WERI-Rb-1 (cell line): ENCODE measurements around the gene PFN3.

Experiments
- DNase-seq: peaks from one replicate; pipeline ENCODE4 v3.0.0-alpha.2; 2020
- H3K27ac ChIP-seq: fragments of 250-450 bp; sonication (Bioruptor Pico); 2 replicates; pipeline ENCODE4 v1.5.1; 2020; ENCODE audit warnings: mild to moderate bottlenecking, moderate library complexity
- H3K27me3 ChIP-seq: fragments of 250-450 bp; sonication (Bioruptor Pico); 2 replicates; pipeline ENCODE4 v1.5.1; 2021; ENCODE audit warnings: mild to moderate bottlenecking, low read depth, moderate library complexity; ENCODE audit not compliant: insufficient read depth, severe bottlenecking
- H3K36me3 ChIP-seq: fragments of 250-450 bp; sonication (Bioruptor Pico); 2 replicates; pipeline ENCODE4 v1.5.1; 2020; ENCODE audit warnings: mild to moderate bottlenecking, moderate library complexity
- H3K4me3 ChIP-seq: 2 replicates; pipeline ENCODE4 v1.5.1; 2011; ENCODE audit warnings: low read depth, mild to moderate bottlenecking, control low read depth, low read length
- H3K9me3 ChIP-seq: fragments of 250-450 bp; sonication (Bioruptor Pico); 2 replicates; pipeline ENCODE4 v1.5.1; 2021; ENCODE audit warnings: mild to moderate bottlenecking, moderate library complexity; ENCODE audit not compliant: severe bottlenecking
- CTCF ChIP-seq: IDR thresholded peaks from 2 replicates; pipeline ENCODE4 v1.5.1; 2011; ENCODE audit warnings: low read depth, mild to moderate bottlenecking, control low read depth, inconsistent platforms, low read length

The PFN3 gene

DNA sequence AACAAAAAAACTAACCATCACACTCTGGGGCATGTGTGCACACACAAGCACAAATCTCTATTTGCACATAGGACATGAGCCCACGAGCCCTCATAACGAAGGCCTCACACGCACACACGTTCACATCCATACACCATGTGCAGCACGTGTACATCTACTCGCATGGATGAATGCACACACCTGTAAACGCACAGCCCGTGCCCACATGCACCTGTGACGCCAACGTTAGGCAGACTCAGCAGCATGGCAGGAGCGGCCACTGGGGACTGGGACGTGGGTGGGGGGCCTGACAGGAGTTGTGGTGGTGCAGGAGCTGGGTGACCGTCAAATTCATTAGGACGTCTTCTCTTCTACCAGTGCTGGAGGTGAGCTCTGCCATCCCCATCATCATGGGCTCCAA, 13.1 kb downstream of the PFN3 start:
- no peak for DNase-seq
- no peak overlapping the region for H3K27ac ChIP-seq
- H3K9me3 ChIP-seq, result no peaks in the 10 kb centered on the region
- H3K27me3 ChIP-seq, result no peaks in the 10 kb centered on the region
- no peak overlapping the region for H3K4me3 ChIP-seq
- TF ChIP-seq CTCF, result no peak
- no peaks in the 10 kb centered on the region for H3K36me3 ChIP-seq

DNA sequence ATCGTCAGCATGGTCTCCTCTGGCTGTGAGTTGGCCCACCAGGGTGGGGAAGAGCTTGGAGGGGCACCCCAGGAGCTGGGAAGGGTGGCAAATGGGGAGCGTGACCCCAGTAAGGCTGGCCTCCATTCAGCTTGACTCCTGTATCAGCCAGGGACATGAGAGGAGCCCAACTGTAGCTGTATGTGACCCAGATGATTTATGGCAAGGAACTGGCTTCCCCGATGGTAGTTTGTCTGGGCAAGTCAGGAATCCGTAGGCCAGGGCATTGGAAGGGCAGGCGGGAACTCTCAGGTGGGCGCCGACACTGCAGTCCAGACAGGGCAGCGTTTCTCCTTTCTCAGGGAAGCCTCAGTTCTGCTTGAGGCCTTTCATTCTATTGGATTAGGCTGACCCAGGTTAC, 13.9 kb downstream of the PFN3 start:
- Histone ChIP-seq H3K9me3 (no peaks in the 10 kb centered on the region), H3K36me3 (no peaks in the 10 kb centered on the region), H3K27ac (no peak overlapping the region; the same call in 1 of the 2 replicates), H3K27me3 (no peaks in the 10 kb centered on the region), H3K4me3 (no peak overlapping the region)
- DNase-seq, result no peak
- no peak for TF ChIP-seq CTCF

DNA sequence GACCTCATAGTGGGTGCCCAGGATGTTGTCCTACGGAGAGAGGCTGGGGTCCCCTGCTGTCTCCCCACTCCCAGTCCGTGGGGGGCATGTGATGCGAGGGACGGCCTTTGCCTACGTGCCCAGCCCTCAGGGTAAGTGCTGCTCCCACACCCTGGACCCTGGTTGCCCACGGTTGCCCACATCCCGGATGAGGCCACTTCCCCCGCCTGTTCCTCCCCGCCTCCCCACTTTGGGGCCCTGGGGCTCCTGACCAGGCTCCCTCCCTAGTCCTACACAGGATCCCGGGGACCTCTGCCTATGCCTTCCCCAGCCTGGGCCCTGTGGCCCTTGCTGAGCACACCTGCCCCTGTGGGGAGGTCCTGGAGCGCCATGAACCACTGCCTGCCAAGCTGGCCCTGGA, 14.7 kb downstream of the PFN3 start:
- TF ChIP-seq CTCF, result no peak
- Histone ChIP-seq H3K27ac (no peak overlapping the region), H3K9me3 (no peaks in the 10 kb centered on the region), H3K27me3 (no peaks in the 10 kb centered on the region), H3K4me3 (no peak overlapping the region), H3K36me3 (no peaks in the 10 kb centered on the region)
- DNase-seq, result no peak

DNA sequence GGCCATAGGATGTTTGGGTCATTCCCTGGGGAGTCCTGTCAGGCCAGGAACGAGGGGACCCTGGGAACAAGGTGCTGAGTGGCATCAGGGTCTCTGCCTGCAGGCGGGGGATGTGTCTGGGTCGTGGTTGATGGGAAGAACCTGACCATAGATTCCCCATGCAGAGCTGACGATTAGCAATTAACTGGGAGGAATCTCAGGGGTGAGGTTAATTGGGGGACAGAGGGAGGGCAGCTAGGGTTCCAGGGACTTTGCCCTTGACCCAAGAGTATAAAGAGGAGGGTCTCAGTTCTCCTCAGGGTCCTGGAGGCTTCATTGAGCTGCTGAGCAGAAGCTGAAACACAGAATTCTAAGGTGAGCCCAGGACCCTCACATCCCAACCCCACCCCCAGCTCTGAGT, 16.3 kb downstream of the PFN3 start, which contains the start of gene SLC34A1:
Gene SLC34A1 (plus strand): TSS at position 301 of the 400 bp plus-strand sequence. CDS start 1,308 bp downstream, outside the sequence.
- no peak for DNase-seq
- no peak within 1 kb of the TSS for H3K27ac ChIP-seq
- TF ChIP-seq CTCF, result no peak

GRCh38 chr5:177383181-177383580, 17.3 kb downstream of the PFN3 start:
- Histone ChIP-seq H3K9me3 (no peaks in the 10 kb centered on the region), H3K4me3 (no peak overlapping the region), H3K36me3 (no peaks in the 10 kb centered on the region), H3K27ac (no peak overlapping the region), H3K27me3 (no peaks in the 10 kb centered on the region)
- TF ChIP-seq CTCF, result no peak
- DNase-seq, result no peak

More for the DNA sequence above, 16.3 kb downstream of the PFN3 start, which contains the start of gene SLC34A1:
- H3K27me3 ChIP-seq, result no peaks in the 10 kb centered on the region
- no peaks in the 10 kb centered on the region for H3K36me3 ChIP-seq
- no peaks in the 10 kb centered on the region for H3K9me3 ChIP-seq
- H3K4me3 ChIP-seq, result no peak within 1 kb of the TSS

DNA sequence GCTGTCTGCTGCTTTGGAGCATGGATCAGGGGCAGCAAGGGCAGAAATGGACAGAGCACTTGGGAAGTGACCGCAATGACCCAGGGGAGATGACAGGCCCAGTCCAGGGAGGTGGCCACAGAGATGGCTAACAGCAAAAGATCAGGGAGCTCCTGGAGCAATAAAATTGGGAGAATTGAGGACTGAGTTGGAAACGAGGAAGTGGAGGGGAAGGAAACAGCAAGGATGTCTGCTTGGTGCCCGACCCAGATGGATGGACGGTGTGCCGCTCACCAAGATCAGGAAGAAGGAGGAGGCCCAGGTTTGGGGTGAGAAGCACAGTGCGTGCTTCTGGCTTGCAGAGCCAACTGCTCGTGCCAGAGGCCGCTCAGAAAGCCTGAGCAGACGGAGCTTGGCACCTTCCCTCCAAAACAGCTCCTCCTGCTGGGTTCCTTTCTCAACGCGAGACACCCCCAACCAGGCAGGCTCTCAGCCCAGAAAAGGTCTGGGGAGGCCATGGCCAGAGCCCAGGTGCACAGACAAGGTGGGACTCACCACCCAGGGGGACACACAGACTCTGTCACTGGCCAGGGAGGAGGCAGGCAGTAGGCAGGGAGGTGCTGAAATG, 17.9 kb downstream of the PFN3 start:
- TF ChIP-seq CTCF, result peak; percentile 43
- DNase-seq, result no peak
- H3K36me3 ChIP-seq, result no peaks in the 10 kb centered on the region
- no peaks in the 10 kb centered on the region for H3K9me3 ChIP-seq
- no peak overlapping the region for H3K27ac ChIP-seq
- no peak overlapping the region for H3K4me3 ChIP-seq
- H3K27me3 ChIP-seq, result no peaks in the 10 kb centered on the region
